HG03575 (cell line): Measurements from ENCODE around the gene HOXA3.

Experiments
- ATAC-seq: cut with Tn5 transposase; IDR thresholded peaks from one replicate; pipeline ENCODE4 v1.9.1; 2021; ENCODE audit not compliant: unreplicated experiment, insufficient number of reproducible peaks, low FRiP score; ENCODE audit errors: extremely low read depth

Gene HOXA3

GRCh38 chr7:27123477-27124053, 28.8 kb downstream of the HOXA3 start:
- ATAC-seq = no peak

- no peak for ATAC-seq
These were observed 29.3 kb downstream of the HOXA3 start for GRCh38 chr7:27123007-27123476.

GRCh38 chr7:27122077-27122910, 30.1 kb downstream of the HOXA3 start:
- ATAC-seq = no peak

GRCh38 chr7:27121684-27122076, 30.7 kb downstream of the HOXA3 start:
- no peak for ATAC-seq

DNA sequence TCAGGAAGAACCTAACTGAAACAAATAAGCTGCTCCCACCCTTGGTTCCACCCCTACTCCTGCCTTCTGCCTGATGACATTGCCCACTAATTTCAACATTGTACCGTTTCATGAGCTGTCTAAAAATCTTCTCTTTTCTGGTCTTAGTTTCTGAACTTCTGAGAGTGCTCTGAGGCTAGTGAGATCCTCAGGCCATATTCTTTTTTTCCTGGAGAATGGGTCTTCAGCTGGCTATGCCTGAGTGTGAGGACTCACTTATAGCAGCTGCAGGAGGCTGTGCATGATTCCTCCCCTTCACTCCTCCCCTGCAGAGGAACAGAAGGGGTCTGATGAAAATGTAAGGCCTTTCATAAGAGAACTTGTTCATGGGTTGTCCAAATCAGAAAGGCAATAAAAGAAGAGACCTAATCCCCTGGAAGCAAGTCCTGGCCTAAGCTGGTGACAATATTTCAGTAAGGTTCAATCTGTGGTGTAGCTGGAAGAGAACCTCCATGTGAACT, 32.9 kb downstream of the HOXA3 start:
- ATAC-seq = no peak

DNA sequence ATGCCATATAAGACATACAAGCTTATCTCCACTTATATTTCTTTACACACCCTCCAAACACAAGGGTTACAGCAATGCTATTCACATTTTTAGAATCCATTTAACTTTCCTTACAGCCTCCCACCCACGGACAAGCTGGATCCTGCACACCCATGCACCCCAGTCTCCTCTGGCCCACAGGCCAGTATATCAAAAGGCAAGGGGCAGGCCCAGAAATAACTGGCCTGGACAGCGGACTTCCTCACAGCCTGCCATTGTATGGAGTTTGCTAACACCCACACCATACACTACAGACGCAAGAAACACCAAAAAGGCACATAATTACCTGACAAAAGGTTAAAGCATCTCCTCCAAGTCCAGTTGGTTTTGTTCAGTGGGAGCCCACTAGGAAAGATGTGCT, 33.8 kb downstream of the HOXA3 start:
- no peak for ATAC-seq

DNA sequence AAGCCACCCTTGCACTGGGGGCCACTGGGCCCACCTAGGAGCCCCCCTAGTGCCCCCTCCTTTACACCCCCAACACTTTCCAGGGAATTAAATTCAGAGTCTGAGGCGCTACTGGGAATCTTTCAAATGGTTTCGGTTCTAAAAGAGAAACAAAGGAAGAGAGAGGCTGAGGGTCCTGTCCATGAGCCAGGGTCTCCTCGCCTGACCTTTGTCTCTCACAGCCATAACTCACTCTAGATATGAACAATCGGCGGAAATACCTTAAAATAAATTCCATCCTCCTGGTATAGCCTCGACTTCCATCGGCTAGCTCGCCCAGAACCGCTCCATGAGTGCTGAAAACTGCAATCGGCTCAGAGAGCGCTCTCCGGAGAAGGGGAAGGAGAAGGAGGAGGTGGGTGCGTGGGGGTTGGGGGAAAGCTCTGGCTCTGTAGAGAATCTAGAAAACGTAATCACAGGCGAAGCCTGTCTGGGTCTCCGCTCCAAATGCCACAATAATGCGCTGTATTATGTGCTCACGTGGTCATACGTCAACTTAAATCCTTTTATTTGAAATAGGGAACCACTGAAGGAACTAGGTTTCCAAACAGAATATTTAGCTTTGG, 34.4 kb downstream of the HOXA3 start:
- ATAC-seq = no peak

DNA sequence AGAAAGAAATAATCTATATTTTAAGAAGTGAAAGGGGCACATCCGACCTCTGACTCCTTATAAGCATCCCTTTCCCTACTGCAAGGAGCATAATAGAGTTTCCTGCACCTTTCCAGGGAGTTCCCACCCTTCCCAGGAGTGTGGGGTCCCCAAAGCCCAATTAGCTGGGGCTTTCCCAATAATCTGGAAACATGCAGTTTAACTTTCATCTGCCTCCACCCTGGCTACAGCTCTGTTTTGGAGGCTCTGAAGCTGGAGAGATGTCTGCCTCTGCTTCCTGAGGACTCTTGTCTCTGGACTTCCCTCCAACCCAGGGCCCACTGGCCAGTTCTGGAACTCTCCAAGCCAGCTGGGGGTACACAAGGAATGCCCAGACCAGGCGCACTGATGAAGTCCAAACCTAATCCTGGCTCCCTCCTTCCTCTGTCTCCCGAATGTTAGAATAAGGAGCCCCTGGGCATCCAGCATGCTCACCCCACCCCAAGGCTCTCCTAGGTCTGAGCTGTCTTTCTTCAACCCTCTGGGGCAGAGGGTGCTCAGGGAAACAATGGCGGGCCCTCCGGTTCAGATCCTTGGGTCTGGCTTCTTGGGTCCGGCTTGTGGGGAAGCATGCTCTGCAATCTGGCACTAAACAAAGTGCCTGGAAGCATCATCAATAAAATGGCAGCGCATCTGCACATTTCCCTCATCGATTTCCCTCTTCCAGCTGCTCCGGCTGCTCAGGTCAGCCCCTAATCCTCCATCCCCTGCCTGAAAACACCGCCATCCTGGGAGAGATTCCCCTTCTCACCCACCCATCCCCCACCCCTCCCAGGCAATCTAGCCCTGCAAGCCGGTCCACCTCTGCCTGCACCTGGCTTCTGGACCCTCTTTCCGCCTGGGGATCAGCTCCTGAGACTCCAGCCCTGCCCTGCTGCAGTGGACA, 35.2 kb downstream of the HOXA3 start:
- no peak for ATAC-seq

- ATAC-seq = no peak
These were observed 36.1 kb downstream of the HOXA3 start for GRCh38 chr7:27116031-27116961.

GRCh38 chr7:27115221-27116026, 37.0 kb downstream of the HOXA3 start:
- no peak for ATAC-seq

DNA sequence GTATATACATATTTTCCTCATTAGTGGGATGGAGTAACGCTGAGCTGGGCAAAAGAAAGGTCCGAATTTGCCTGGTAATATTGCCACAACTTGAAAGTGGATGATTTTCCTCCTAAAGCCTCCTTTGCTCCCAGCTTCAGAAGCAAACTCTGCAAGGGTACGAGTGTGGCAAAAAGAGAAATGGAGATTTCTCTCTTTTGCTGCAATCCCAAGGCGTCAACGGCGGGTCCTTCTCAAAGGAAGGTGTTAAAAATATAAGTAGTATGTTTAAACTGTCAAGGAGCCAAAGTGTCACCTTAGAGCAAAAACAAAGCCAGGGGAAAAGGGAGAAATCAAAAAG, 37.5 kb downstream of the HOXA3 start:
- ATAC-seq = no peak

GRCh38 chr7:27113991-27114769, 38.2 kb downstream of the HOXA3 start:
- no peak for ATAC-seq

DNA sequence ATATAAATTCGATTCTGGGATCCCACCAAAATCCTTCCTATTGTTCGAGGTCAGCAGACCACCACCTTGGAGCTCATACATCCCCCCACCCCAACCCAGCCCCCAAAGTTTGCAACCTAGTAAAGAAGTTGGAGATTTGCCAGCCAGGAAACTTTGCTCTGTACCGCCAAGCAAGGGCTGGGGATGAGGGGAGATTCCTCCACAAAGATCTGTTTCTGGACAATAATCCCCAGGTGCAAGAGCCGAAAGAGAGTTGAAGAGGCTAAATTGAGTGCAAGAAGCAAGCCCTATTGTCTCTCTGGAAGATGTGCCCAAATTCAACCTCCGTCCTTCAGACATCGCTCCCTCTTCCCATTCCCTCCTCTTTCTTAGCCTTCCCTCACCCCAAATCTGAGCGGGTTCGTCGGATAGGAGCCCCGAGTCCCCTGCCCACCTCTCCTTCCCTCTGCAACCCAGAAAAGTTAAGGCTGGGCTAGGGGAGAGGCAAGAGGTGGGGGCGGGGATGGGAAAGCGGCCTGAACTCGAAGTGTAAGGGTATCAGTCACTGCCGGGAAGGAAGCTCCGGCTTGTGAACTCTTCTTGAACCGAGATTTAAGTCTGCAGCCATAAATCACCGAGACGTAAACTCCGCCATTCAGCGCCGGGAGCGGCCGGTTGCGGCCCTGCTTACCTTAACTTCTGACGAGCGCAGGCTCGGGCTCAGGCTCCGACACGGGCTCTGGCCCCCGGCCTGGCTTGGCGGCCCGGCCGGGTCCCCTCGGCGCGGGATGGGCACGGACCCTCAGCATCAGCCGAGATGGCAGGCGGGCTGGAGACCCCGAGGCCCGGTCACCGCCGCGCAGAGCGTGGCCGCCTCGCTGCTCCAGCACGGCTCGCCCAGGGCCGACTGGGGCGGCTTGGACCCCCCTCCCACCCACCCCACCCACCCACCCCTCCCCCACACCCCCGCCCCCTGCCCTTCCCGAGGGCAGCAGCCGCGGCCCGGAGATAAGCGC, 39.1 kb downstream of the HOXA3 start:
- ATAC-seq = no peak

DNA sequence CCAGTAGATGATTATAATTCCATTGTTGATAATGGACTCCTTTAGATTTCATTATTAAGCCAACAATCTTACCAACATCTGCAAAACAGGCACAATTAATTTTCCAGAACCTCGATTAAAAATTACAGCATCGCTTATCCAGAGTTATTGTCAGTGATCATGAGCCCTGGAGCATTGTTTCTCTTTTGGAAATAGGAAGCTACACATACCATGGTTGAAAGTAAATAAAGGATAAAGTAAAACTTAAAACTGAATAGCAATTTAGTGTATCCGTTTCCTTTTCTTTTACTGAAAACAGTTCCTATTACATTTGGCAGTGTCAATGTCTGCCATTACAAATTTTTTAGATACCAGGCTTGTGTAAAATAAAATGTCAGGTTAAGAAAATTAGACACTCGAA, 40.0 kb downstream of the HOXA3 start:
- ATAC-seq = no peak

DNA sequence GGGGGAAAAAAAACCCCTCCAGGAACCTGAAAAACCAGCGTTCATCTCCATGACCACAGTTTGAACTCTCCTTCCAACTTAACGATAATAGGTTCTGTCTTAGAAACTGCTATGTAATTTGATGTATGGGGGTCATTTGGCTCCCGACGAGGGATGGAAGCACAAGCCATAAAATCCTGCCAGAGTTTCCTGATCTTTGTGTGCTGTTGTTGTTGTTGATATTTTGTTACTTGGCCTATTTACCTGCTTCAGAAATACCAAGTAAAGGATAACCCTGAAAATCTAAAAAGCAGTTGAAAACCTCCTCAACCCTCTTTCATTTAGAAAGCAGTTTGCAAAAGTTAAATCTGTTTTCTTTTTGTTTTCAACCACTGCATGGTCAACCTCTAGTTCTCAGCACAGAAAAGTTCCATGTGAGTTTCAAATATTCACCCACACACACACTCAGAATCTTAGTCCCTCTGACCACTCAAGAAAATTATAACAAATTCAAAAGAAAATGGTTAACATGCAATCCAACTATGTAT, 40.6 kb downstream of the HOXA3 start:
- ATAC-seq = no peak
